C4-2B (cell line): ENCODE data around the gene ADGRD2.

Experiments used
- CTCF ChIP-seq: fragments of 450-650 bp; conservative IDR thresholded peaks from 2 replicates; pipeline ENCODE4 v1.5.1; 2017; ENCODE audit warnings: mild to moderate bottlenecking
- ZFX ChIP-seq: fragments of 450-650 bp; IDR thresholded peaks from 2 replicates; pipeline ENCODE4 v1.6.1; 2017

GRCh38 chr9:124496075-124496449 lies 45.8 kb downstream of the ADGRD2 start:
- TF ChIP-seq CTCF (no peak), ZFX (no peak)
